Mesodermal cell (in vitro differentiated cells): Measurements from ENCODE around the gene LAMC1.

Source experiments
- H3K27ac ChIP-seq: 2 replicates; pipeline ENCODE4 v1.7.0; 2013; ENCODE audit warnings: mild to moderate bottlenecking, low read depth, low read length, moderate library complexity; ENCODE audit not compliant: severe bottlenecking
- H3K36me3 ChIP-seq: 2 replicates; pipeline ENCODE4 v1.7.1; 2013; ENCODE audit warnings: mild to moderate bottlenecking, low read length, moderate library complexity; ENCODE audit not compliant: control insufficient read depth, insufficient read depth
- H3K4me1 ChIP-seq: one replicate; pipeline ENCODE4 v1.7.1; 2013; ENCODE audit warnings: mild to moderate bottlenecking, low read length; ENCODE audit not compliant: insufficient read depth, control insufficient read depth, poor library complexity, severe bottlenecking
- H3K4me3 ChIP-seq: 2 replicates; pipeline ENCODE4 v1.7.0; 2013; ENCODE audit warnings: low read length, control low read depth, mild to moderate bottlenecking; ENCODE audit not compliant: insufficient read depth, poor library complexity, severe bottlenecking; ENCODE audit errors: extremely low read depth
- H3K9me3 ChIP-seq: 2 replicates; pipeline ENCODE4 v1.7.1; 2013; ENCODE audit warnings: mild to moderate bottlenecking, low read length, moderate library complexity; ENCODE audit not compliant: control insufficient read depth
- WGBS, 2 experiments: methylation state at CpG; one replicate each; pipeline ENCODE4 v1.1.5; 2013; ENCODE audit warnings: missing lambda C conversion rate in 2 of 2; ENCODE audit not compliant: insufficient coverage in 2 of 2; 5-methylcytosine and 5-hydroxymethylcytosine counted together

Gene LAMC1

DNA sequence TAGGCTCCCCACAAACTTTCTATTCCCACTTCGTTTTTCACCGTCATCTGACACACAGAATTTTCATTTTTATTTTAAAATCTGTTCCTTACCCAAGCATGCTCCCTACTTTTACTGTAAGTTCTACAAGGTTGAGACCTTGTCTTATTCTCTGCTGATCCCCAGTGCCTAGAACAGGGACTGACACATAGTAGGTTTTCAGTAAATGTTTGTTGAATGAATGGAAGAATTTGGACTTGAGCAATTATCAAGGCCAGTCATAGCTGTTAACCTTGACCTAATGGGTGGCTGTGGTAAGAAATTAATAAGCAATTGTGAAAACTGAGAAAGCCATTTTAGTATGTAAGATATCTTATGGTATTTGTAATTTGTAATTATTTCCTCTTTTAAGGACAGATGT is 71.1 kb downstream of the LAMC1 start:
- Histone ChIP-seq H3K36me3 (peaks cover 10% of the 10 kb centered on the region), H3K4me3 (no peak overlapping the region), H3K27ac (no peak overlapping the region), H3K9me3 (no peaks in the 10 kb centered on the region), H3K4me1 (peaks cover 44% of the 10 kb centered on the region)
- WGBS, 2 experiments = 44 to 46% methylated on average over 2 of the region's 2 CpGs

DNA sequence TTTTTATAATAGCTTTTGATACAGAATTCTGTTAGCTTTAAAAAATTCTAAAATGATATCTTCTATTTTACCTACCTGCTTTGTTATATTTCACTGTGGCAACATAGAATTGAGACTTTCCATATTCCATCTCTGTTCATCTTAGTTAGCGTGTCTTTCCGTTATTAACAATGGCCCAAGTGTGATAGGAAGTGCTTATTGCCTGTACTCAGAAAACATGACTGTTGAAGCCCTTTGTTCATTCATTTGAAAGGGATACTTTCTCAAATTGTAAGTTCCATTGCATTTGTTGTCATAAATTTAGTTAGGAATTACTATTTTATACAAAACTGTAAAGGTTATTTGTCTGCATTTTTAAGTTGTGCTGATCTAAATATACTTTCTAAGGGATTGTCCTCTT is 73.1 kb downstream of the LAMC1 start:
- no peaks in the 10 kb centered on the region for H3K9me3 ChIP-seq
- WGBS, 2 experiments = 93% methylated on average over 2 of the region's 2 CpGs; no CpG with 5 or more reads in 1 of the 2 experiments
- H3K36me3 ChIP-seq = peaks cover 10% of the 10 kb centered on the region
- no peak overlapping the region for H3K27ac ChIP-seq
- H3K4me1 ChIP-seq = peaks cover 39% of the 10 kb centered on the region
- no peak overlapping the region for H3K4me3 ChIP-seq

DNA sequence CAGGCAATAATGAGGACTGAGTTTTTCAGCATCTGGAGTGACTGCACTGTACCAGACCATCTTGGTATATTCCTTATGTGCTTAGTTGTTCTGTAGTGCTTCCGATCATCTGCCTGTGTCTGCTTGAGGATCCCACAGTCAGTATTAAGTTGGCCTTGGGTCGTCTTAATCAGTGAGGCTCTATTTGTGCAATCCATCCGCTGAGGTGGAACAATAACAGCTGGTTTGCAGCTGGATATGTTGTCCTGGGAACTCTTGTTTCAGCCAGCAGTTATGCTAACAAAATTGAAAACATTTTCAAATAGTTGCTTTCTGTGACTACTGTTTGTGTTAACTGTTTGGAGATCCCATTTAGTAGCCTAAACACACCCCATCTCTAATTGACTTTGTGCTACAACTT is 73.7 kb downstream of the LAMC1 start:
- no peak overlapping the region for H3K4me3 ChIP-seq
- peaks cover 34% of the 10 kb centered on the region for H3K4me1 ChIP-seq
- no peak overlapping the region for H3K27ac ChIP-seq
- no peaks in the 10 kb centered on the region for H3K9me3 ChIP-seq
- WGBS, 2 experiments = 75 to 78% methylated on average over 1 to 3 of the region's 3 CpGs
- H3K36me3 ChIP-seq = peaks cover 10% of the 10 kb centered on the region

DNA sequence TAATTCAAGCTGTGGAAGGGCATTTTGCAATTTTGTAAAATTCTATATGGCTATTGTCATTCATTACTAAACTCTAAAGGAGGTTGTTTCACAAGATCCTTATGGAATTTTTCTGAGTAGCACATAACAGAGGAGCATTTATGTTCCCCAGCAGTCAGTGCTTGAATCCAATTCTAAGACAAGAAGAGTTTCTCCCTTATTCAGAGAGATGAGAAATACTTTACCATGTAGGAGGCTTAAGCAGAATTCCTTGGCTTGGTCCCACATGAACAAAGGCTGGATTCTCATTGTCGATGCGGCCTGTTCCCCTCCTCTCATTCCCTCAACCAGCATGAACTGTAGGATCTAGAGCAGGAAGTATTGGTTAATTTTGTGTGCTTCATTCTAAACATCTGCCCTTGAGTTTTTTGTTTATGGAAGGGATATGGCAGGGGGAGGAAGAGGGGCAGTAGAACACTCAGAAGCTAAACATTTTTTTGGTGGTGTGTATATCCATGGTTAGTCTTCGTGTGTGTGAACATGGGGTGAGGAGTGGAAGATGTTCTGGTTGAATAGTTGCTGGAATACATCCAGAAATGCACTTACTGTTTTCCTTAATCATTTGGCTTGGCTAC is 74.3 kb downstream of the LAMC1 start:
- peaks cover 28% of the 10 kb centered on the region for H3K4me1 ChIP-seq

DNA sequence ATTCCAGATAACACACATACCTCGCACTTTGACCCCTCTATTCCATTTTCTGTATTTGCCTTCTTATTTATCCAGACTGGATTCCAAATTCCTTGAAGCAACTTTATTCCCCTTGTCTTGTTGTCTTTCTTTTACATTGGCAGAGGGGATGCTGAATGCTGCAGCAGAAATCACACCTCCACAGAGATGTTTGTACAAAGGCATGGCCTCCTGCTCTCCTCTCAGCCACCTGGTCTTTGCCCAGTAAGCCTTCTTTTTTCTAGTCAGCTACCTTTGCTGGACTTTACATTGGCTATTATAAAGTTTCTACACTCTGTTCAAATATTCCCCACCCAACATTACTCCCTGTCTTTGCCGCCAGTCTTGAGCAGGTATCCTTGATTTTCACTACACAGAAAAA is 75.1 kb downstream of the LAMC1 start:
- no peaks in the 10 kb centered on the region for H3K9me3 ChIP-seq
- peaks cover 14% of the 10 kb centered on the region for H3K36me3 ChIP-seq
- H3K27ac ChIP-seq = no peak overlapping the region
- H3K4me3 ChIP-seq = no peak overlapping the region
- H3K4me1 ChIP-seq = peaks cover 24% of the 10 kb centered on the region
- WGBS, 2 experiments = 86 to 96% methylated on average over 1 to 2 of the region's 2 CpGs

More for the DNA sequence above, 74.3 kb downstream of the LAMC1 start:
- H3K4me3 ChIP-seq = no peak overlapping the region
- H3K36me3 ChIP-seq = peaks cover 10% of the 10 kb centered on the region
- no peaks in the 10 kb centered on the region for H3K9me3 ChIP-seq
- 100% methylated on average over 1 of the region's 3 CpGs for WGBS, 2 experiments
- H3K27ac ChIP-seq = no peak overlapping the region

DNA sequence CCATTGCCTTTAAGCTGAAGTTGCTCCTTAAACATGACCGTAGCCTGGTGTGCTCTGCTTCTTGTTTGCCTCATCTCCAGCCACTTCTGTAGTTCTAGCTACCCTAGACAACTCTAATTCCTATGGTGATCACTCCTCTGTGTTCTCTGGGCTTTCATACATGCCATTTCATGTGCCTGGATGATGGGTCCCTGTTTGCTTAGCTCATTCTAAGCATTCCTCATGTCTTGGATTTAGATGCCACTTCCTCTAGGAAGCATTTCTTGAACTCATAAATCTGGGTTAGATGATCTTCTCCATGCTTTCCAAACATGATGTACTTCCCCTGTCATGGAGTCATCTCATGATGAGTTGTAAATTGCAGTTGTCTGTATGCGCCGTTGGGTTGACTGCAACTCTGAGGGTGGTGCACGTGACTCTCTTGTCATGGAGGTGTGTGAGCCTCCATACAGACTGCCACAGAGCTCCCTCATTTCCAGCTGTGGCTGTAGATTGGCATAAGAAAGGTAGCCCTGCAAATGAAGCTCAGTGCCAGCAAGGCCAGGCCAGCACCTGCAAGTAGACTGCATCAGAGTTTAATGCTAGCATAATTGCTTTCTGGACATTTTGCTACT is 77.2 kb downstream of the LAMC1 start:
- H3K4me3 ChIP-seq = no peak overlapping the region
- H3K36me3 ChIP-seq = peaks cover 27% of the 10 kb centered on the region
- H3K27ac ChIP-seq = no peak overlapping the region
- H3K9me3 ChIP-seq = no peaks in the 10 kb centered on the region
- H3K4me1 ChIP-seq = peaks cover 14% of the 10 kb centered on the region
- WGBS, 2 experiments = 90 to 93% methylated on average over 1 to 2 of the region's 4 CpGs

DNA sequence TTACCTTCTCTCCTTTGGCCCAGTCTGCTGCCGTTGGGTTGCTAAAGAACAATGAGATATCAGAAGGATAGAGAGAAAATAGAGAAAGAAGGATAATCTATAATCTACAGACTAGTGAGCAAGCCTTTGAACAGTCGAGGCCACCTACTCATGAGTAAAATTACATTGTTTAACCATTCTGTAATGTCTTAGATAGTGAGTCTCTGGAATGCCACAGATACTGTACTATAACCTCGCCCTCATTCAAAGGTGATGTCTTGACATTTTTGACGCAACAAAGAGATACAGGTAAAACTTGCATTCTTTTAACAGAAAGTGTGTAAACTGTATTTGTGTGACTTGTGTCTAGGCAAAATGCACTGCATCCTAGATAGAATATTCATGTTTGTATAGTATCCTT is 77.9 kb downstream of the LAMC1 start:
- 100% methylated on average over 2 of the region's 4 CpGs; no CpG with 5 or more reads in 1 of the 2 experiments for WGBS, 2 experiments
- Histone ChIP-seq H3K4me3 (no peak overlapping the region), H3K36me3 (peaks cover 34% of the 10 kb centered on the region), H3K4me1 (peaks cover 14% of the 10 kb centered on the region), H3K27ac (no peak overlapping the region), H3K9me3 (no peaks in the 10 kb centered on the region)

DNA sequence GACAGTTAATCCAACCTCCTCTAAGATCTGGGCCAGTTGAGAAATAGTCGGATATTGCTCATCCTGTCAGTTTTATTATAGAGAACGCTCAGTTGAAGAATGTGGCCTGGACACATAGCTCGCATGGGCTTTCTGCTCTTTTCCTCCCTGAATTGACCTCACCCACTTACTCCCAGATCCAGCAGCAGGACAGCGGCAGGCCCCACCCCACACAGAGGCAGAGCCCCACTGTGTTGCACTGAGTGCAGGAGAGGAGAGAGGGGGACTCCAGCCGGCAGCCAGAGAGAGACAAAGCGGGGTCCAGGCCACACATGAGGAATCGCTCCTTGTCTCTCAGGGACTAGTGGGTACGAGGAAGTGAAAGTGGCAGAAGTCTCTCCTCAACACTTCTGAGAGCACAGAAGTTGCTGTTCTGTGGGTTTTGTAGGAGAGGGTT is 78.6 kb downstream of the LAMC1 start:
- WGBS, 2 experiments = 86 to 96% methylated on average over 4 of the region's 8 CpGs
- H3K9me3 ChIP-seq = no peaks in the 10 kb centered on the region
- no peak overlapping the region for H3K4me3 ChIP-seq
- H3K4me1 ChIP-seq = peaks cover 14% of the 10 kb centered on the region
- peaks cover 38% of the 10 kb centered on the region for H3K36me3 ChIP-seq
- H3K27ac ChIP-seq = no peak overlapping the region

DNA sequence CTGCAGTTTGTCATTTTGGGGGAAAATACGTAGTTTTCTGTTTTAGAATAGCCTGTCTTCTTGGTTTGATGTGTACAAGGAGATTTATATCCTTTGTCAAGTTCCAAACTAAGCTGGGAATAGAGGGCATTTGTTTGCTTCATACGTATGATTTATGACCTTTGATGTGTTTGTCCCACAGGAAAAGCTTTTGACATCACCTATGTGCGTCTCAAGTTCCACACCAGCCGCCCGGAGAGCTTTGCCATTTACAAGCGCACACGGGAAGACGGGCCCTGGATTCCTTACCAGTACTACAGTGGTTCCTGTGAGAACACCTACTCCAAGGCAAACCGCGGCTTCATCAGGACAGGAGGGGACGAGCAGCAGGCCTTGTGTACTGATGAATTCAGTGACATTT is 79.9 kb downstream of the LAMC1 start:
- Histone ChIP-seq H3K36me3 (peaks cover 38% of the 10 kb centered on the region), H3K9me3 (no peaks in the 10 kb centered on the region), H3K4me1 (peaks cover 9% of the 10 kb centered on the region), H3K4me3 (no peak overlapping the region), H3K27ac (no peak overlapping the region)
- 95 to 96% methylated on average over 11 of the region's 11 CpGs for WGBS, 2 experiments

DNA sequence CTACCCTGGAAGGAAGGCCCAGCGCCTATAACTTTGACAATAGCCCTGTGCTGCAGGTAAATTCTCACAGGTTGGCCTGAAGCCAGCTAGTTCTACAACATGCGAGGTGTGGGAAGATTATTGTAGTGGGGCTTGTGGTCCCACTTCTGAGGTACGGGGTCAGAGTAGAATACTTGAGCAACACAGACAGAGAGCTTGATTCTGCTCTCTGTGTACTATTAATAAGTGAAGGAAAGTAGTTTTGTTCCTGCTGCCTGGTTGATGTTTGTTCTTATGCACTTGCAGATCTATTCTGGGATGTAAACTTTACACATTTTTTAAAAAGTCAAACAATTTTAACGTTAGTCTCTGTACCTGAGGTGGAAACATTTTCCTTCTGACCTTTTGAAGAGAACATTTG is 80.4 kb downstream of the LAMC1 start:
- H3K4me1 ChIP-seq = peaks cover 9% of the 10 kb centered on the region
- H3K36me3 ChIP-seq = peaks cover 40% of the 10 kb centered on the region
- H3K4me3 ChIP-seq = no peak overlapping the region
- no peak overlapping the region for H3K27ac ChIP-seq
- 95 to 100% methylated on average over 2 to 3 of the region's 4 CpGs for WGBS, 2 experiments
- no peaks in the 10 kb centered on the region for H3K9me3 ChIP-seq

DNA sequence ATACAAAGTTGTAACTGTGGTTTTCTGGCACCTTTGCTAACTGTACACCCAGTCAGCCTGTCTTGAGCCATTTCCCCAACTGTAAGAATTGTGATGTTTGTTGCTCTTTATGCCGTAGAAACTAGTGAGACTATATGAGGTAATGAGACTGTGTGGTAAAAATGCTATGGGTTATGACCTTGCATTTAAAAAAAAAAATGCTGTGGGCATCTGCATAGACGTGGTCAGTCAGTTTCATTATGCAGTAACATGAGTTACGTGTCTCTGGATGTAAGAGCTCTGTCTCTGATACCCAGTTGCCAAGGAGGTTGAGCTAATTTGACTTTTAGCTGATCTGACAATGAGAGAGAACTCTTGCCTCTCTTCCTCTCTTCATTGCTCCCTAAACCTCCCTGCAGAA is 82.2 kb downstream of the LAMC1 start:
- H3K4me3 ChIP-seq = no peak overlapping the region
- H3K9me3 ChIP-seq = no peaks in the 10 kb centered on the region
- H3K4me1 ChIP-seq = peaks cover 7% of the 10 kb centered on the region
- H3K36me3 ChIP-seq = peaks cover 54% of the 10 kb centered on the region
- H3K27ac ChIP-seq = no peak overlapping the region
- WGBS, 2 experiments = 91 to 100% methylated on average over 1 to 3 of the region's 3 CpGs
